Lung microvascular endothelial cell (primary cell): Measurements from ENCODE around the gene CHST11. TPM values are rescaled to one million over a fixed set of nuclear protein-coding genes. Genes with fewer than 3 reads are reported as not detected.
"Not testable (repeated sequence)": the region's sequence is repeated elsewhere in the genome, so short reads cannot be mapped to it uniquely, and the experiment has no call there.

ENCODE experiments used
- DNase-seq, 2 donors: peaks; one replicate each; pipeline versions ENCODE4 v3.0.0 to v3.0.0-alpha.2; 2010; ENCODE audit warnings: low read depth in 2 of 2
- total RNA-seq: library from RNA; depleted of rRNA; stranded (reverse); fragments of >200 nt; gene quantifications from 2 replicates; pipeline ENCODE4 v1.2.1, GENCODE V29; 2014

Gene CHST11
- total RNA-seq, 1 donor from 2014 or later = 4.8 TPM

DNA sequence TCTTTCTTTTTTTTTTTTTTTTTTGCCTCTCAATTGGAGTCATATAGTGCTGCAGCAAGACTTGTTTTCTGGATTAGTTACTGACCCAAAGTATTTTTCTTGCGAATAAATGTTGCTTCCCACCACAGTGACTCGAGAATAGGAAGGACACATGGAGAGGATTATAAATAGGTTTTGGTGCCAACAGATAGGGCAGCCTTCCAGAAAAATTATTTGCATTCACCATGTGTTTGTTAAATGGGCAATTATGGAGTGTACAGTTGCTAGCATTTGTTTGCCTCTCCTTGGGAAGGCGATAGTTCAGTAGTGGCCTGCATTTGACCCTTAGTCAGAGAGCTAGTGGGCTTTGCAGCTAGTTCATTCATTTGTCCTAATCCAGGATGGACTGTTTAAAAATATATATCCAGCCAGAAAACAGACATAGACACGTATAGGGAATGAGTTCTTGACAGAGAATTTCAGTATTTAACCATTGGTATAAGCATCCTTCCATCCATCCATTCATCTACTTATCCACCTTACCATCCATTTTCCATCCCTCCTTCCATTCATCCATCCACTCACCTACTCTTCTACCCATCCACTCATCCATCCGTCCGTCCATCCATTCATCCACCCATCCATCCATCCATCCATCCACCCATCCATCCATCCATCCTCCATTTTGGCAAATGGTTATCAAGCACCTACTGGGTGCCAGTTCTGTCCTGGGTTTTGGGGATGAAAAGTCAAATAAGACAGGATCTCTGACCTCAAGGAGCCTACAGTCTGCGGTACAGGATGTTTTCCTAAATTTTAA is 67.5 kb downstream of the CHST11 start:
- DNase-seq = peak in 1 of 2 donors; percentile 11

DNA sequence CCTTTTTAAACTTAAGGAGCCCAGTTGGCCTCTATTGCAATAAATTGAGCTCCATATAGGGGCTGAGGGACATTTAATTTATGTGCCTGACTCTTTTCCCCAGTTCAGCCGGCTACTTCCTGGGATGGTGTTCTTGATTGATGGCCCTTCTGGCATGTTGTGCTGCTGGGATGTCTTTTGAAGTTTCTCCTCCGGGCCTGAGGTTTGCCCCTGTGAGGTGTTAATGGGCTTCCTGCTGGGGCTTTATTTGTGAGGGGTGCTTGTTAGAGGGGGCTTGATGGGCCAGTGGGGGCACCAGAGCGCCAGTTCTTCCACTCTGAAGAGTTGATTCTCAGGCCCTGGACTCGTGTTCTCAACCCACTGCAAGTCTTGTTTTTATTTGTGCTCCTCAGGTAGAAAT is 69.6 kb downstream of the CHST11 start:
- no peak for DNase-seq

DNA sequence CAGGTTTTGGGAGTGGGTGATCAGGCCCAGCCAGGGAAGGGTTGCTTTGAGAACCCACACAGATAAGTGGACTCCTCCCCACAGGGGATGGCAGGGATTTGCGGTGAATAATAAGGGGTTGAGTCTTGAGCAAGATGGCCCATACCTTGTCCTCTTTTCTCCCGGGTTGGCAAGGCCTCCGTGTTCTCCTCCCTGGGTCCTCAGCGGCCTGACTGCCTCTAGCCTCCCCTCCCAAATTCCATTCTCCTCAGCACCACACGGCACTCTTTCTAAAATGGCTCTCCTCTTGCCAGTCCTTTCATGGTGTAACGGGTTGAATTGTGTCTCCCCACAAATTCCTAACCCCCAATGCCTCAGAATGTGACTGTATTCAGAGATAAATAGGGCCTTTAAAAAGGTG is 70.0 kb downstream of the CHST11 start:
- DNase-seq = no peak

DNA sequence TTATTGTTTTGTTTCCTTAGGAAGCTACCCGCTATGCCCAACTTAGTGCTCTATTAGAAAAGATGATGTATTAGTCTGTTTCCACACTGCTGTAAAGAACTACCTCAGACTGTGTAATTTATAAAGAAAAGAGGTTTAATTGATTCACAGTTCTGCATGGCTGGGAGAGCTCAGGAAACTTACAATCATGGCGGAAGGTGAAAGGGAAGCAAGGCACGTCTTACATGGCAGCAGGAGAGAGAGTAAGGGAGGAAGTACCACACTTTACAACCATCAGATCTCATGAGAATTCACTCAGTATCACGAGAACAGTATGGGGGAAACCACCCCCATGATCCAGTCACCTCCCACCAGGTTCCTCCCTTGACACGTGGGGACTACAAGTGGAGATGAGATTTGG is 70.9 kb downstream of the CHST11 start:
- DNase-seq = not testable (repeated sequence)

DNA sequence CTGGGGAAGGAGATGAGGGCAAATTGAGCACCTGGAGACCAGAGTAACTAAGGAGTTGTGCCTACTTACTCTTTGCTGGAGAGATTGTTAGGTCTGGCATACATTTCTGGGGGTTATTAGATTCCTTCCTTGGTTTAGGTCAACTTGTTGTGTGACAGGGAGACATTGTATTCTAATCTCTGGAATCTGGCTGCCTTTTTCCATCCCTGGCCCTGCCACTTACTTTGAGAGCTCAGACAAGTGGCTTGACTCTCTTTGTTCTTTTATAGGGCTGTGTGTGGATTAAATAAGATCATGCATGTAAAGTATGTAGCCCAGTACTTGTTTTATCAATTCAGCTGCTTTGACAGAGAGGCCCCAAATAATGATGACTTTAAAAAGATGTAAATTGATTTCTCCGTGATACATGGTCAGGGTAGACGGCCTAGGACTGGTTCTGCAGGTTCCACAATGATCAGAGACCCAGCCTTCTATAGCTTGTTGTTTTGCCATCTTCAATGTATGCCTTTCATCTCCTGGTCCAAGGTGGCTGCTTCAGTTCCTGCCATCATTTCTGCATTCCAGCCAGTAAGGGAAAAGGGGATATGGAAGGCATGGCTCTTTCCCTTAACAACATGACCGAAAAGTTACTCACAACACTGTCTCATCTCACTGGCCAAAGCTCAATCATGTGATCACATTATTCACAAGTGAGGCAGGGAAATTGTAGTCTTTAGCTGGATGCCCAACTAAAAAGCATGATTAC is 72.6 kb downstream of the CHST11 start:
- DNase-seq = no peak

DNA sequence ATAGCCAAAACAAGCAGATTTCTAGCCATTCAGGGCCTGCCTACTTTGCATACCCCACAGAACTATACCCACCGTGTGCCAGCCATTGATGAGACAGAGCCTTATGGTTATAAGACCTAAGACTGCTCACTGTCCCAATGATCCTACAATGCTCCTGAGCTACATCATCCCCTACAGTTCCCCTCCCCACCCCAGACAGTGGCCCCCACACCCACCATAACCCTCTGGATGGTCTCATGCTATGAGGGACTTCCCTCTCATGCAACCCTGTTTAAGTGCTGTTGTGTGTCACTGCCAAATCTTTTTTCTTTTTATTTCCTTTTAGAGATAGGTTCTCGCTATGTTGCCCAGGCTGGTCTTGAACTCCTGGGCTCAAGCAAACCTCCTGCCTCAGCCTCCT is 75.9 kb downstream of the CHST11 start:
- no peak for DNase-seq

DNA sequence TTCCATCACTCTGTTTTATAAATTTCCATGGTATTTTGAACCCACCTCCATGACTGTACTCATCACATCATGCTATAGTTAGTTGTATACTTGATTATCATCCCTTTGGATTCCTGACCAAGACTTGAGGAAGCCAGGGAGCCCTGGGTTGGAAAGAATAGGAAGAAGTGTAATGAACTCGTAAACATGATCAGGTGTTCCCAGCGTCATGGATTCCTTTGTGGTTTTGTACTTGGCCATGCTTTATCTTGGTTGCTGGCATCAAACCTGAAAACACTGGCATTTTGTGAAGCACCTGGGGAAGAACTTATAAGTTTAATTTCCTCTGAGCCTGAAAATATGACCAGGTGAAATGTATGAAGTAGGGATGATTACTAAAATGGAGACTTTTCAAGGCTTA is 76.4 kb downstream of the CHST11 start:
- DNase-seq = no peak

DNA sequence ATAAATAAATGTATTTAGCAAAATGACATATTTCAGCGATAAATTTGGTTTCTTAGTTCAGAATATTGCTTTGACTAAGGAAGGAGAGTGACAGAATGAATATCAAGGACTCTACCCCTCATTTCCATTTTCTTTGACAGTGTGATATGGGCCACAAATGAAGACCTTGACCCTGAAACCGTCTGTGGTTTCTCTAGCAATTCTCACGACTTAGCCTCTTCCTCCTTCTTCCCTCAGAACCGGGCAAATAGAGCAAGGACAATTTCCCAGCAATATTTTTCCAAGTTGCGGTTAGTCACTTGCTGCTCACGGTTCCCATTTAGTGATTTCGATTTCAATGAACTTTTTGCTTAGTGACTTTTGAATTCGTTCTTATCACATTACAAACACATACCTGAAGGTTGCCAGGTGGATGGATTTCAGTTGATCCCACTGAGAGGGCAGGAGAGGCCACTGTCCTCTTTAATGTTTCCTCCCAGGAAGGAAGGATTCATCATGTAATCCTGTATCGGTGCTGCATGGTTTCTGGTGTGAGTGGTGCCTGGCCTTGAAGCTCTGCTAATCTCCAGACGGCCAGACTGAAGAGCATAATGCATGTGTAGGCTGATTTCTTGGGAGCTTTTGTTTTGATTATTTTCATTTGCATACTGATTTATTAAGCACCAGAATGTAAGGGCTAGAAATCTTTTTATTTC is 77.6 kb downstream of the CHST11 start:
- peak in 1 of 2 donors; percentile 11 for DNase-seq

DNA sequence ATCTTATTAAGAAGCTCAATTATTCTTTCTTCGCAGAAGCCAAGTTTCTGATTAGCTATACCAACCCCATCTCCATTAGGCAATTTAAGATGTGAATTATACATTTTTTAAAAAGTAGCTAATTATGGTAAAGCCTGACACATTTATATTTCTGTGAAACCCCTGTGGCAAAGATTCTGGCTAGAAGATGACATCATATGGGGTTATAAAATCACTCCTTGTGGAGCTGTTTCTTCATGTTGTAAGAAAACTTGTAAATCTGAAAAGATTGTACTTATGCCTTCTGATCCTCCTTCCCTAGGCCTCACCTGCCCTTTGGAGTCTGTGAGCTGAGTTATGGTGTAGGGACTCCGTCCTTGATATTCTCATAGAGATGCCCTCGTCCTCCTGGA is 78.1 kb downstream of the CHST11 start:
- no peak for DNase-seq

DNA sequence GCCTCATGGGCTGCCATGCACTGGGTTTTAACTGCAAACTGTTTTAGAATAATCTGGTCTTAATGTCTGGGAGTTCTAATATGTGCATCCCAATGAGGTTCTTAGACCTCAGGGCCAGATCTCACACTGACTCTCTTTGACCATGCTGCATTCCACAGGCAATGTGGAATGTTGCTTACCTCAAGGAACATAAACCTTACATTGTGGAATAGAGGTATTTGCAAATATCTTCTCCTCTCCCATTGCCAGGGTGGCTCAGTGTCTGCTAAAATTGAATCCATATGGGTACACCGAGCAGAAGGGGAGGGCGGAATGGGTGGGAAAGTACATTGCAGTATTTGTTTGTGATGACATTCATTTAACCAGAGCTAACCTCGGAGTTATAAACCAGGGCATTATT is 78.6 kb downstream of the CHST11 start:
- DNase-seq = no peak

DNA sequence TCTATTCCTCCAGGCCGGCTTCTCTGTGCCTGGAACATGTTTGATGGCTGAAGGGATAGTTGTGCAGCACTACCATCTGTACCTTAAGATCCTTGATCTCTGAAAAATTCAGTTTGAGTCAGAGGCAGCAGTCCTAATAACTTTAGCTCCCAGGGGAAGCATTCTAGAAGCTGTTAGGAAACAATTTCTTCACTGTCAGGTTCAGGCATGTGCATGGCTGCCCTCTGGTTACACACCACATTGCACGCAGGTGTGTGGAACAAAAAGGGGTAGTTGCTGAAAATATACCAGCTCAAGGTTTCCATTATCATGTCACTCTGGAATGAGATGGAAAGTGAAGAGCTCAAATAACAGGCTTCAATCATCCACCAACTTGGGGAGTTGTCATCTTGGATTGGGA is 80.1 kb downstream of the CHST11 start:
- no peak for DNase-seq

DNA sequence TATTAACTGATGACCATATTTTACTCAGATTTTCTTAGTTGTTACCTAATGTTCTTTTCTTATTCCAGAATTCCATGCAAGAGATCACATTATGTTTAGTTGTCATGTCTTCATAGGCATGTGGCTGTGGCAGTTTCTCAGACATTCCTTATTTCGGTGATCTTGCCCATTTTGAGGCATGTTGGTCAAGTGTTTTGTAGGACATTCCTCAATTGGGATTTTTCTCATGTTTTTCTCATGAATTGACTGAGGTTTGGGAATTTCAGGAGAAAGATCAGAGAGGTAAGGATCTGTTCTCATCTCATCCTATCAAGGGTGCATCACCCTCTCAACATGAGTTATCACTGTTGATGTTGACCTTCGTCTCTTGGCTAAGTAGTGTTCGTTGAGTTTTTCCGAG is 81.3 kb downstream of the CHST11 start:
- no peak for DNase-seq

DNA sequence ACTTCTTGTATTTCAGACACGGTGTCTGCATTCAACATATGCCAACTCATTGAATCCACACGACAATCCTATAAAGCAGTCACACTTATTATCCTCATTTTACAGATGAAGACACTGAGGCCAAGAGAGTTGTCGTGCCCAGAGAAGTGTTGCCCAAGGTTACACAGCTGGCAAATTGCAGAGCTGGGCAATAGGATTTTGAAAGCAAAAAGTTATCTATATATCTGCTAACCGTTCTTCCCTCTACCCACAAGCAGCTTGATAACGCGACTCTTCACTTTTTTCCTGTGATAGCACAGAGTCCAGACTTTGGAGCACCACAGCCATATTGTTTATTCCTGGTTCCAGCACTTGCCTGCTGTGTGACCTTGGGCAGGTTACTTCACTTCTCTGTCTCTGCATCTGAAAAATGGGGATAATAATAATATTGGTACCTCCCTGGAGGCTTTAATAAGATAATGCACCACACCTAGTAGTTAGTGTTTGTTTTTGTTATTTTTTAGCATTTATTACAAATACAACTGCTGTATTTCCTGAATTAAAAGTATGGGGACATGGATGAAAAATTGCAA is 82.2 kb downstream of the CHST11 start:
- no peak for DNase-seq

DNA sequence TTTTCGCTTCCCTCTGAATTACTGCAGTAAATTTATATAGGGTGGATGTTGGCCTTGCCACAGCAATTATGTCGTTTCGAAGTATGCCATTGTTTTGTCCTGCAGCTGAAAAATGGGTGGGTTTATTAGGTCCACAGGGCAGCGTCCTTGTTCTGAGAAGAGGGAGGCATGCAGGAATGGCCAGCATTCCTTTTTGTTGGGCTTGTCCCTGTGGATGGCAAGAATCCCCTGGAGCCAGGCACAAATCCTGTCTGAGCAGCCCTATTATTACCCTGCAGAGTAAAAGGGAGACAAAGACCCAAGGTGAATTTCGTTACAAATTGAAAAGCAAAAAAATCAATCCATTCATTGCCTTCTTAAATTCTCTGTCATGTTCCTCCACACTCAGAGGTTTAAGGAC is 88.1 kb downstream of the CHST11 start:
- no peak for DNase-seq

DNA sequence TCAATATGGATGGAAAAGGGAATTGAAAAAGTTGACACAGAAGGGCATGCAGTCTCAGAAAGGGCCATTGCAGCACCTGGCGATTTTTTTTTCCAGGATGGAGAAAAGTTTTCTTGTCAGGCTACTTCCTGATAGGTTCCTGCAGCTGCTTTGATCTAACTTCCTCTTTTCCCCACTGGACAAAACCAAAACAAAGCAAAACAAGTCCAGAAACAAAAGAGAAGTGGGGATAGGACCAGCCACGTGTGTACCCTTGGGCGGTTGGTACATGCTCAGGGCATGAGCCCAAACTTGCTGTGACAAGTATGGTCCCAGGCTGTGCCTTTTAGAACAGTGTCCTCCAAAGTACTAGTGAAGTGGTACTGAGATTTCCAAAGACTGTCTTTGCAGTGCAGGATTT is 89.8 kb downstream of the CHST11 start:
- DNase-seq = peak in 1 of 2 donors; percentile 52

DNA sequence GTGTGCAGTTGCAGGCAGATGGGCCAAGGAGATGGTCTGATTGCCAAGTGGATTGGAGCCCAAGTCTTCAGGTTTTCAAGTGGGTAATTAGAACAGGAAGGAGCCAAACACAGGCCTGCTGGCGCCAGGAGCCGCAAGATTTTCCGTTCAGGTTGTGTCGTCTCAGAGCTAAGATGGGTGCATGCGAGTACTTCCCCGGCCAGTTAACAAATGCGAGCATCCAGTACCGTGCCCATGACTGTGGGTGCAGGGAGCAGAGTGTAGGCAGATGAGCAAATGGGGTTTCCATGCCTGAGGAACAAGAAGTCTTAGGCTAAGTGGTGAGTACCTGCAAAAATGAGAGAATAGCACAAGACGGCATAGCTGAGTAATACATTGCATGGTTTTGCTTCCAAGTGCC is 90.5 kb downstream of the CHST11 start:
- peak in 1 of 2 donors; percentile 29 for DNase-seq

DNA sequence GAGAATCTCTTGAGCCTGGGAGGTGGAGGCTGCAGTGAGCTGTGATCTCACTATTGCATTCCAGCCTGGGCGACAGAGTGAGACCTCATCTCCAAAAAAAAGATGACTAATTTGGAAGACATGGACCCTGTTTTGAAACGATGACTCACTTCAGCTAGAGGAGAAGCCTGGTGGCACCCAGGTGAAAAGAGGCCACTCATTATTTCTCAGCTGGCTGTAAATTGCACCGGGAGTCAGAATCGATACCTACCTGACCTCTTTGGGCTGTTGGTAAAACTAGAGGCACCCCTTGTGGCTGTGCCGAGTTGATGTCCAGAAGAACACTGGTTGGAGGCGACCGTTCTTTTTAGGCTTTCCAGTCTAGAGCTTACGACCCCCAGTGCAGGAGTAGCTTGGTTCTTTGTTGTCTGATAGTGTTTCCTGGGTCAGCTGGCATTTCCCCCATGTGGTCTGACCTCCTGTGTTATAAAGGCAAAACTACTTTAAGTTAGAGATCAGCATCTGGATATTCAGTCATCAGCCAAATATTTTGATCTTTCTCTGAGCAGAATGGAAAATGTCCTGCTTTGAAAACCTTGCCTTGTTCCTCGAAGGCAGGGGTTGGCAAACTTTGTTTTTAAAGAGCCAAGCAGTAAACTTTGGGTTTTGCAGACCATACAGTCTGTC is 93.2 kb downstream of the CHST11 start:
- no peak for DNase-seq

DNA sequence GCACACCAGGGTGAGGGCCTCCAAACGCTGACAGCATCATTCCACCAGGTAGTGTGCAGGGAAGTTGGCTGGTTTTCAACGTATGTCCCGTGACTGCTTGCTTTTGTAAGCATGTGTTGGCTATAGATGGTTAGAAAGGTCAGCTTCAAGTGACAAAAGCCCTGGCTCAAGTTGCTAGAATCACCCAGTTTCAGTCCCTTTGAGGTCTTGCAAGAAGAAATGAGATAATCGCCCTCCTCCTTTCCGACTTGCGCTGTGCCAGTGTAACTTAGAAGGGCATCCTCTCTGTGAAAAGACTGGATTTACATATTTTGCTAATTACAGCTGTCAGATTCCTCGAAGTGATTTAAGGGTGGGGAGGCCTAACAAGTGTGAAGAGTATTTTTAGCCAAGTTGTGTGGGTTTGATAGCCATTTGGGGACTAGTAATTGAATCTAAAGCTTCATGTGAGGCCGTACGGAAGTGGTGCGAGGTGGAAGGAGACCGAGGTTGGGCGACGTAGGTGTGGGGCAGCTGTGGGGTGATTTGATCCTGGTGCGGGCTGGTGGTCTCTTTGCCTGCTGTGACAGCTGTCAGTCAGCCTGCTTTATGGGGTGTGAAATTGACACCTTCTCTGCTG is 94.7 kb downstream of the CHST11 start:
- no peak for DNase-seq

DNA sequence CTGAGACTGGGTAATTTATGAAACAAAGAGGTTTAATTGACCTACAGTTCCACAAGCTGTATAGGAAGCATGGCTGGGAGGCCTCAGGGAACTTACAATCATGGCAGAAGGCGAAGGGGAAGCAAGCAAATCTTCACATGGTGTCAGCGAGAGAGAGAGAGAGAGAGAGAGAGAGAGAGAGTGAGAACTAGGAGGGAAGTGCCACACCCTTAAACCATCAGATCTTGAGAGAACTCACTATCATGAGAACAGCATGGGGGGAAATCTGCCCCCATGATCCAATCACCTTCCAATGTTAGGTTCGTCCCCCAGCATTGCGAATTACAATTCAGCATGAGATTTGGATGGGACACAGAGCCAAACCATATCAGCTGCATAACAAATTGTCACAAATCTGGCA is 96.7 kb downstream of the CHST11 start:
- DNase-seq = no peak

DNA sequence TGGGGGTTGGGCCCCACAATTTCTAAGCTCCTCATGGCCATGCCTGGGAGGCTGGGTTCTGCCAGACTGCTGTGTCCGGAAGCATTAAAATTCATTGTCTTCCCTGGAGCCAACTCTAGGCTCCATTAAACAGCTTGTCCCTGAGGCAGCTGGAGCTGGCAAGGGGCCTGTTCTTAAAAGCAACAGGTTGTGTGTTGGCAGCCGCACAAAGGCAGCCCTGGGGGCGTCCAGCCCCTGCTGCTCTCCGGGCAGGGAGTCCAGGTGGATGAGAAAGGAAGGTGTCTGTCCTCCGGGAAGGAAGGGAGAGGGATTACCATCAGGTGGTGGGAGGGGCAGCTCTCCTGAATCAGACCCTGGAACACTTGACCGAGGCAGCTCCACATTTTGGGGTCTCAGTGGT is 98.9 kb downstream of the CHST11 start:
- DNase-seq = peak in 1 of 2 donors; percentile 32
